C4-2B (cell line): ENCODE data around the gene FAM174B.
"Not testable (repeated sequence)": the region's sequence is repeated elsewhere in the genome, so short reads cannot be mapped to it uniquely, and the experiment has no call there.

Source experiments
- H3K27ac ChIP-seq: fragments of 450-650 bp; 2 replicates; pipeline ENCODE4 v1.5.1; 2017
- ZFX ChIP-seq: fragments of 450-650 bp; IDR thresholded peaks from 2 replicates; pipeline ENCODE4 v1.6.1; 2017
- TF ChIP-seq, protein P1 (sequence below): fragments of 450-650 bp; conservative IDR thresholded peaks from 2 replicates; pipeline ENCODE4 v1.5.1; 2017; ENCODE audit warnings: mild to moderate bottlenecking

The FAM174B gene

DNA sequence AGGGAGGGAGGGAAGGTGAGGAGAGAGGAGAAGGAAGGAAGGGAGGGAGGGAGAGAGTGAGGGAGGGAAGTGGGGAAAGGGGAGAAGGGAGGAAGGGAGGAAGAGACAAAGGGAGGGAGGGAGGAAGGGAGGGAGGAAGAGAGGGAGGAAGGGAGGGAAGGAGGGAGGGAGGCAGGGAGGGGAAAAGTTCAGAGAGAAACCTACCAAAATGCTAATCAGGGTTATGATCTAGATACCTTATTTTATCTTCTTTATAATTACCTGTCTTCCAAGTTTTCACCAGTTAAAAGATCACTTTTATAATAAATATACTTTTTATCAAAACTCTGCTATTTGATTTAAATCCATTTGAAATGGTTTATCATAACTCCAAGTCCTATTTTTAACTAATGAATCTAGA, 44.4 kb downstream of the FAM174B start:
- H3K27ac ChIP-seq = no peak overlapping the region
- TF ChIP-seq, protein P1, sequence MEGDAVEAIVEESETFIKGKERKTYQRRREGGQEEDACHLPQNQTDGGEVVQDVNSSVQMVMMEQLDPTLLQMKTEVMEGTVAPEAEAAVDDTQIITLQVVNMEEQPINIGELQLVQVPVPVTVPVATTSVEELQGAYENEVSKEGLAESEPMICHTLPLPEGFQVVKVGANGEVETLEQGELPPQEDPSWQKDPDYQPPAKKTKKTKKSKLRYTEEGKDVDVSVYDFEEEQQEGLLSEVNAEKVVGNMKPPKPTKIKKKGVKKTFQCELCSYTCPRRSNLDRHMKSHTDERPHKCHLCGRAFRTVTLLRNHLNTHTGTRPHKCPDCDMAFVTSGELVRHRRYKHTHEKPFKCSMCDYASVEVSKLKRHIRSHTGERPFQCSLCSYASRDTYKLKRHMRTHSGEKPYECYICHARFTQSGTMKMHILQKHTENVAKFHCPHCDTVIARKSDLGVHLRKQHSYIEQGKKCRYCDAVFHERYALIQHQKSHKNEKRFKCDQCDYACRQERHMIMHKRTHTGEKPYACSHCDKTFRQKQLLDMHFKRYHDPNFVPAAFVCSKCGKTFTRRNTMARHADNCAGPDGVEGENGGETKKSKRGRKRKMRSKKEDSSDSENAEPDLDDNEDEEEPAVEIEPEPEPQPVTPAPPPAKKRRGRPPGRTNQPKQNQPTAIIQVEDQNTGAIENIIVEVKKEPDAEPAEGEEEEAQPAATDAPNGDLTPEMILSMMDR = no peak
- TF ChIP-seq ZFX = no peak

DNA sequence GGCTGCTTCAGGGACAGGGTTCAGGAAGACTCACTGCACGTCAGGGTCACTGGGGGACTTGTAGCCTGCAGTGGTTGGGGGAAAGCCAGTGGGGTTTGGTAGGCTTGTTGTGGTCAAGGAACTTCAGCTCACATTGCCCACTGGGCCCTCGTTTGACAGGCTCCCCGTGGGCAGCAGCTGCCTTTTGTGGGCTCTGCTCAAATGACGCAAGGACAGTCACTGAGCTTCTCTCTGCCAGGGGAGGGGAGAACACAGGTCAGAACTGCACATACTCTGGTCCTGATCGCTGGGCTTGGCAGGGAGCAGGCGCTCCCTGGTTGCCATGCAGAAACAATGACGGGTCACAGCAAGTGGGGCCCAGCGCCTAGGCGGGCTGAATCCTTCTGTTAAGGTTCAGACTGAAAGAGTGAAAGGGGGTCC, 45.5 kb downstream of the FAM174B start:
- no peak for TF ChIP-seq ZFX
- TF ChIP-seq, protein P1 = no peak
- H3K27ac ChIP-seq = no peak overlapping the region

DNA sequence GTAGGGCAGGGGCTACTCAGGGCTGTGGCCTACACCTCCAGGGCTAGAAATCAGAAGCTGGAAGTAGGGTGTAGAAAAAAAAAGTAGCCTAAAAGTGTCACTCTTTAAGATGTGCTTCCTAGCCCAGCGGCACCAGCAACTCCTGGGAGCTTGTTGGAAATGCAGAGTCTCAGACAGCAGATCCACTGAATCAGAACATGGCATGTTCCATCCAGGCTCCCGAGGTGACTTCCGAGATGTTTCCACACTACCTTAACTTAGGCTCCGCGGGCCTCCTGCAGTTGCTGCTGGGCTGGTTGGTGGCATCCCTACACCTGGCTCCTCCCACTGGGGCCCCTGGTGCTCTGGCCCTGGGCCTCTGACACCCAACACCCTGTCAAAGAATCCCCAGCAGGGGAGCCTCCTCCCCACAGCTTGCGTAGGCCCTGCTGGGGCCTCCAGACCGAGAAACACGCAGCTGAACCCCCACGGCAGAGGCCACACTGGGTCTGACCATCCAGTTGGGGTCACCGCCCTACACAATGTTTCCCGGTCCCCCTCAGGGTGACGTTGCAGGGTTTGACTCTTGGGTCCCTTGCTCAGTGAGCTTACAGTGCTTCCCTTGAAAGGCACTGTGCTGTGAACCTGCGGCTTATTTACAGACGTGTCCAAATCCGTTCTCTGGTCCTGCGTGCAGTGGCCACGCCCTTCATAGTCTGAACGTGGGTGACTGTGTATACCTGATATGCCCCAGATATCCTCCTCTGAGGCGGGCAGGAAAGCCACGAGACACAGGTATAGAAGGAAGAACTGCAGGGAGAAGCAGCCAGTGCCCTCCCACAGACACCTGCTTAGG, 46.5 kb downstream of the FAM174B start:
- H3K27ac ChIP-seq = no peak overlapping the region
- TF ChIP-seq, protein P1 = no peak
- no peak for TF ChIP-seq ZFX

DNA sequence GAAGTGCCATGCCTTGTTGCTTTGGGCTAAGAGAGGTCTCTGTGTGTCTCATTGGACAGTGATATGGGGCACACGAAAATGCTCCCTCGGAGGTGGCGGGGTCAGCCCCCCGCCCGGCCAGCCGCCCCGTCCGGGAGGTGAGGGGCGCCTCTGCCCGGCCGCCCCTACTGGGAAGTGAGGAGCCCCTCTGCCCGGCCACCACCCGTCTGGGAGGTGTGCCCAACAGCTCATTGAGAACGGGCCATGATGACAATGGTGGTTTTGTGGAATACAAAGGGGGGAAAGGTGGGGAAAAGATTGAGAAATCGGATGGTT, 48.8 kb downstream of the FAM174B start:
- H3K27ac ChIP-seq = not testable (repeated sequence)

DNA sequence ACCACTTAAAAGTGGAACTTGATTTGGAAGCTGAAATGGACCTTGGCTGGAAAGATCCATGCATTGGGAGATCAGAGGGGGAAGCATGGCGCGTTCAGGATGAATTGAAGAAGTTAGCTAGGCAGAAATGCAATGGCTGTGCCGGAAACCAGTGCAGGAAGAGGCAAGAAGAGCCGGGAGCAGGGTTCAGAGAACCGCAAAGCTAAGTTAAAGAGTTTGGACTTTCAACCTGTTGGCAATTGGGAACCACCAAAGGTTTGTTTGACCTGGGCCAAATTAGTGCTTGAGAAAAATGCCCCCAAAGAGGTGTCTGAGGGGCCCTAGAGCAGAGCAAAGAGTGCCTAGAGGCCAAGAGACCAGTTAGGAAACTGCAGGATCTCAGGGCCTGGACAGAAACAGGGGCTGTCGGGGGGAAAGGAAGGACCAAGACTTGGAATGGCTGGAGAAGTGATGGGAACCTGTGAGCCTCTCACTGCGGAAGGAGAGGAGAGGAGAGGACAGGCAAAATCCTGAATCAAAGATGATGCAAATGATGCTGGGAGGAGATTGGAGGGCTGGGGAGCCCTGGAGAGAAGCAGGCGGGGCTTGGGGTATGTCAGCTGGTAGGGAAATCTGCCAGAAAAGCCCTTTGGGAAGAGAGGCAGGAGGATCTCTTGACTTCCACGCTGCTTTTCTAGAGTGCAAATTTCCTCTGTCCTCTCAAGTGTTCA, 49.3 kb downstream of the FAM174B start:
- H3K27ac ChIP-seq = no peak overlapping the region
- TF ChIP-seq, protein P1 = no peak
- no peak for TF ChIP-seq ZFX

DNA sequence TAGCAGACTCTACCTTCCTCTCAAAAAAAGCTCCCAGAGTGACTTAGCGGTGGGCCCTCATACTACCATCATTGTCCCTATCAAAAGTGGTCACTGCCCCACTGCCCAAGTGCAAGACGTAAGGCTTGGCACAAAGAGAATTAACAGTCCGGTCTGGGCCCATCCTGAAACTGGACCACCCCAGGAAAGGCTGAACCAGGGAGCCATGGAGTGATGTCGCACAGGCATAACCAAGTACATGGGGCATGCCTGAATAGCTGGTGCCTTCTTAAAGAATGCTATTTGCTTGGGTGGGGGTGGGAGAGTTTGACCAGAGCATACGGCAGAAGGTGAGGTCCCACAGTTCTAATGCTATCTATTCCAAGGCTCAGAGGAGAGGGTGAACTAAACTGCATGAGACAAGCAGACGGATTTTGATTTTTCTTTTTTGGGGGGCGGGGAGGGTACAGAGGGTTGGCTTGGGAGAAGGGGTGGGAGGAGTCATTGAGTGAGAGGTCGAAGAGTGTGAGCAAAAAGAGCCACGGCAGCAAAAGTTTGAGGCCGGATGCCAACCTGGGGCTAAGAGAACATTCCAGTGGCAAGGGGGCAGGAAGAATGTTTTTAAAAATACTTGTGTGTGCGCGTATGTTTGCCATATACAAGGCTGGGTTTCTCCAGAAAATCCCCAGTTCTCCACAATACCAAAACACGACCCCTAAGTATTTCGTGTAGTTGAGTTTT, 50.2 kb downstream of the FAM174B start:
- TF ChIP-seq ZFX = no peak
- TF ChIP-seq, protein P1 = no peak
- no peak overlapping the region for H3K27ac ChIP-seq

DNA sequence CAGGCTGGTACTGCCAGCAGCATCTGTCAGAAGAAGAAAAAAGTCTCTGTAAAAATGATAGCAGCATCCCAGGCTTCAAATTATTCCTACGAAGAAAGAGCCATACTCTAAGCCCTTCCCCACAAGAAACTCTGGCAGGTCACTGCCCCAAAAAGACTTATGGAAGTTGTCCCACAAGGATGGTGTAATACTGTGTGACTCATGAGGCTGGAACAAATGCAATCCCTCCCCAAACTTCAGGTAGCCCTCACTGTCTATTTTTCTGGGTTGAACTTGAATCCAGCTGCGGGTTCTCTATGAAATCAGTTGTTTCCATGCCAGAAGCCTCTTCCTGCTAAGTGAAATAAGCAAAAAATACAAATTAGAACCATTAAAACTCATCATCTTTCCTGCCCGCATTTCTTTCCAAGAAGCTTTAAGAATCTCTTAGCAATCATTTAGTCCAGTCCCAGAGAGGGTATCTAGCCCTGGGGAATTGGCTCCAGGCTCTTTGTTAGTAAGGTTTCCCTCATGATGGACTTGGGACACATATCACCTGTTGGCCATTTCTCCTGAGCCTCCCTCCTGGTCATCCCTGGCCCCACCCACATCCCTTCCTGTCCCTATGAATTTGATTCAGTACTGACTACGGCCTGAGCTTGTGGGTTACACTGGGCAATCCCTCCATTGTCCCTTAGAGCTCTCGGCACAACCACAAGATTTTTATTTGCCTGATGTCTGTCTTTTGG, 51.7 kb downstream of the FAM174B start:
- TF ChIP-seq, protein P1 = no peak
- TF ChIP-seq ZFX = no peak
- H3K27ac ChIP-seq = no peak overlapping the region
